Measurements from ENCODE around the gene NFKB2.
A peak's percentile ranks its signal among the peaks of the same experiment; 100 is the strongest.

Gene NFKB2

DNA sequence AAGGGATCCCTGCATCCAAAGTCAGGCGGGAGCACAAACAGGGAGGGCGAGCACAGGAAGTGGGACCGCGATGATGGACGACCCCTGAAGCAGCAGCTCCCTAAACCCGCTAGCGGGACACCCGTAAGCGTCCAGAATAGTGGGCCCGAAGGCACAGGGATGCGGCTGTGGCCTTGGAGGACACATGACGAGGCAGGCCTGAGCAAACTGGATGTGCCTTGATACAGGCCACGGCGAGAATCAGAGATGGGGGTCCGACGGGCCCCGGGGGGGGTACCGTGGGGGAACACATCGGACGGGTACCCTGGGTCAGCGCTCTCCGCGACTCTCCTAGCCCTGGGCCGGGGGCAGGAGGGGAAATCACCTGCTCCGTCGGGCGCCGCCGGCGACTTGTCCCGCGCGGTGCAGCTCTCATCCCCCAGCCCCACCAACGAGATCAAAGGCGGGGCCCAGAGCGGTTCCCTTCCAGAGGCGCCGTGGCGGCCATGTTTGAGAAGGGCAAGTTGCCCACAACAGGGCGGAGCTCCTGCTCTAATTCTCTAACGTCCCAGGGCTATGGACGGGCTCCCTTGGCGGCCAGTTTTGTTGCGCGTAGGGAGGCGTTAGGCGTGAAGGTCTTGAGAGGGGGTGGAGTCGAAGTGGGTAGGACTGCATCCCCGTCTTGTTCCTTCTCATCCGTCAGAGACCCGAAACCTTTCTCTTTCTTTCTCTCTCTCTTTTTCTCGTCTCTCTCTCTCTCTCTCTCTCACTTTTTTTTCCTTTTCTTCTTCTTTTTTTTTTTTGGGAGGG is 36.9 kb downstream of the NFKB2 start, which contains the start of gene CUEDC2:
CUEDC2 (minus strand) TSS at position 413 of the 789 bp plus-strand sequence. CDS start 7,386 bp downstream, outside the sequence.
- TF ChIP-seq CTCF (IDR thresholded peaks at IDR 0.05; ENCODE audit: insufficient read depth, missing control alignments), result no peak
- peak; percentile 93 for DNase-seq (ENCODE audit: insufficient read length, low spot score)
- no peak for FAIRE-seq

DNA sequence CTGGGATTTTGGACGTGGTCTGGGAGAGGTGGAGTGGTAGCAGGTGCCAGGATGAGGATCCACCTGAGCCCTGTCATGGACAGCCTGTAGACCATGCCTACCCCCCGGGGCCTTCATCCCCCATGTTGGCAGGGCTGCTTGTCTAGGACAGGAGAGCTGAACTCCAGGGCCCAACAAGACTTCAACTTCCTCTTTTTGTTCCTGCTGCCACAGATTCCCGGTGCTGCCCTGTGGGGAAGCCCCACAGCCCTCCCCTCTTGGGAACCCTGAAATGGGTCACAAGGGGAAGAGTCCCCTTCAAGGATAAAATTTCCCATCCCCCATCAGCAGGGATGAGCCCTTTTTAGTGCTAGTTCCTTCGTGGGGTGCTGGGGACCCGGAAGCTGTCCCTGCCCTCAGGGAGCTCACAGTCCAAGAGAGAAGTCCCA is 38.1 kb downstream of the NFKB2 start:
- TF ChIP-seq CTCF (IDR thresholded peaks at IDR 0.05; ENCODE audit: insufficient read depth, missing control alignments), result no peak
- FAIRE-seq, result no peak
- DNase-seq (ENCODE audit: insufficient read length, low spot score), result no peak

DNA sequence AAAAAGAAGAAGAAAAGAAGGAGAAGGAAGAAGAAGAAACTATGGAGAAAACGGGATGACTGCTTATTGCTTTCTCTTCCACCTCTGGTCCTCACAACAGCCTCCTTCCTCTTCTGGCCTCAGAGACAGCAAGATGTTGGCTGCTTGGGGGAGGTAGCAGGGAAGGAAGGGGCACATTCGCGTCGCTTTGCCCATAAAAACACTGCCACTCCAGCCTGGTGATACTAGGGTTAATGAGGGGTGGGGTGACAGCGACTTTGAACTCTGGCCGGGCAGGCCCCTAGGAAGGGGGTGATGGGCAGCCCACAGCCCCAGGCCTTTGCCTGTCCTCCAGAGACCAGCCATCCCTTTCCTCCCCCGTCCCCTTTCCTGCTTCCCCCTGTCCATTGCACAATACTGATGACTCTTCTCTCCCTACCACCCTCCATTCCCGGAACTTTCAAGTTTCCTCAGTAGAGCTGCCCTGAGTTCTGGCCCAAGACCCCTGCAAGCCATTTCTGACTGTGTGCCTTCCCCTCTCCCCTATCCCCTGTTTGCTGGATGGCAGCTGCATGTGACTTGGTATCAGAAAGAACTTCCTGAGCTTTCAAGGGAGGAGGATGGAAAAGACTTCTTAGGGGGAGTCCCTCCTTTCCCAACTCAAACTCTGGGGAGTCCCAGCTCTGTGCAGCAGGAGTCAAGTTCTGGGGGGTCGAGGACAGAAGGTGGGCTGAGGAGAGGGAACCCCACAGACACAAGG is 39.1 kb downstream of the NFKB2 start:
- DNase-seq (ENCODE audit: insufficient read length, low spot score) (no peak), FAIRE-seq (no peak)
- TF ChIP-seq CTCF (IDR thresholded peaks at IDR 0.05; ENCODE audit: insufficient read depth, missing control alignments), result no peak

- DNase-seq (ENCODE audit: insufficient read length, low spot score), result no peak
- no peak for FAIRE-seq
- TF ChIP-seq CTCF (IDR thresholded peaks at IDR 0.05; ENCODE audit: insufficient read depth, missing control alignments), result no peak
These were observed 39.6 kb downstream of the NFKB2 start for GRCh38 chr10:102435133-102435497.

DNA sequence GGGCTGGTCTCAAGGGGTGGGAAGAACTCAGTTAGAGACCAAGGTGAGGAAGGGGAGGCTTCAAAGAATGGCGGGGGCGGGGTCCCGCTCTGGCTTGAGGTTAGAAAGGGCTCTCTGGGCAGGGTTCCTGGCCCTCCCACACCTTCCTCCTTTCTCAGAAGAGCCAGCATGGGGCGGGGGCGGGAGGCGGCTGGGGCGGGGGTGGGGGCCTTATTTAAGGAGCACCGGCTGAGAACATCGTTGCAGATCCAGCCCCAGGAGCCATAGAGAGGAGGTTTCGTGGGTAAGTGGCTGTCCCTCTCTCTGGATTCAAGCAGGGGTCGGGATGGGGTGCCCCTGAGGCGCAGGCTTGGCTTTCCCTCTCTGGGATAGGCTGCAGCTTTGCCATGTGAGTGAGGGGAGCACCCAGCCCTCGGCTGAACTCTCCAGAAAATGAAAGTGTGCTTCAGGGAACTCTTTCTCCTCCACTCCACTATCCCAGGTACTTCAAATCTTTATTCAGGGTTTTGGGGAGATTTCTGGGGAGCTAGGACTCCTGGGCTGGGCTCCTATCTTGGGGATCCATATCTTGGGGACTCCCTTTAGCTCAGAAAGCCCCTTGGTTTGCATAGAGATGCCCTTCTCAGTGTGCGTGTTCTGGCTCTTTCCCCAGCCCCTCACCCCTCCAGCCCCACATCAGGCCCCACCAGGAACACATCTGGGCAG is 40.2 kb downstream of the NFKB2 start:
- DNase-seq (ENCODE audit: insufficient read length, low spot score) (no peak), FAIRE-seq (no peak)
- TF ChIP-seq CTCF (IDR thresholded peaks at IDR 0.05; ENCODE audit: insufficient read depth, missing control alignments), result no peak

- DNase-seq (ENCODE audit: insufficient read length, low spot score) (no peak), FAIRE-seq (no peak)
- no peak for TF ChIP-seq CTCF (IDR thresholded peaks at IDR 0.05; ENCODE audit: insufficient read depth, missing control alignments)
These were observed 40.8 kb downstream of the NFKB2 start for GRCh38 chr10:102436312-102436711.

Measured in D721Med (cell line).